COLO668 (cell line): ENCODE measurements around the gene ARL8A.
"Not testable (repeated sequence)": the region's sequence is repeated elsewhere in the genome, so short reads cannot be mapped to it uniquely, and the experiment has no call there.

Experiments used
- DNase-seq: peaks from one replicate; lab custom pipeline; 2025; ENCODE audit not compliant: unreplicated experiment; lab: John Stamatoyannopoulos, UW

The ARL8A gene

DNA sequence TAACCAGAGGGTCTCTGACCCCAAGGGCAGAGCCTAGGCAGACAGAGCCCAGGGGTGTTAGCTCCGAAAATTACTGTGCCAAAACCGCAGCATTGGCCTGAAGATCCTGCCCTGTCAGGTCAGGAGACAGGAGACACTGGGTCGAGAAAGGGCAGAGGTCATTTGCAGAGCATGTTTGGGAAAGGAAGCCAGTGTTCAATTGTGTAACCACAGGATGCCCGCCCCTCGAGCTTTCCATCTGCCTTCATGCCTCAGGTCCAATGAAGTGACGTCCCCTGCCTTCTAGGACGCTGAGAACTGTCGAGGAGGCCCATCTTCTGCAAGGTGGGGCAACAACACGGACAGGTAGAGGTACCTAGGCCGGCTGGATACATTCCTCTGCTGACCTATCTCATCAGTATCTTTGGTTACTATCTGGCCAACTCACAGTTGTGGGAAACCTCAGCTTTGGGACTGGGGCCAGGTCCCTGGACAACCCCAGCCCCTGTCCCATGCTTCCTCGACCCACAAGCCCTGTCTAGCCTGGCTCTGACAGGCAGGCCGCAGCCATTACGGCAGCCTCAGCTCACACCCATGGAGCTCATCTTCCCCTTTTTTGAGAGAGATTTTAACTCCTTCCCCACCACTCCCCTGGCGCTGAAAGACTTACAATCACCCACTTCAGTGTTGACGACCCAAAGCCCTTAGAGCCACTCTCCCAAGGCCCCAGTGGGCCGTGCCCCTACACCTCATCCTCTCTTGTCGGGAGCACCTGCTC is 1.3 kb downstream of the ARL8A start:
- DNase-seq, result no peak

- DNase-seq, result not testable (repeated sequence)
Observed at GRCh38 chr1:202141468-202141867, 3.1 kb downstream of the ARL8A start.

- DNase-seq, result no peak
Observed at GRCh38 chr1:202140833-202141232, 3.7 kb downstream of the ARL8A start.

GRCh38 chr1:202135221-202135721 is 9.3 kb downstream of the ARL8A start:
- DNase-seq, result peak; percentile 70

DNA sequence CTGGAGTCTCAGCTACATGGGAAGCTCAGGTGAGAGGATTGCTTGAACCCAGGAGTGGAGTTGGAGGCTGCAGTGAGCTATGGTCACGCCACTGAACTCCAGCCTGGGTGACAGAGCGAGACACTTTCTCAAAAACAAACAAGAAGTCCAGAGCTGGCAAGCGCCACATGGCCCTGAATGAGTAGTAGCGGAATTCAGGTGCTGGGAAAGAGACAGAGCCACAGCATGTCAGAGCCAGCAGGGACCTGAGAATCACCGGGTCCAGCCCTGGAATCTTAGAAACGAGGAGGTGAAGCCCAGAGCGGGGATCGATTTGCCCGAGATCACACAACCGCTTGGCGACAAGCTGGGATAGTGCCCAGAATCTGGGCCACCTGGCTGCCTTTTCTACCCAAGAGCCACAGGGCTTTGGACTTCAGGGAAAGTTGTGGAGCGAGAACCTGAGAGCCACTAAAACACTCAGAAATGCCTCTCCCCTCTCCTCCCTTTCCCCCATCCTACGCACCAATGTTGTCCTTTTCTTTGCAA is 9.8 kb downstream of the ARL8A start:
- DNase-seq, result no peak

DNA sequence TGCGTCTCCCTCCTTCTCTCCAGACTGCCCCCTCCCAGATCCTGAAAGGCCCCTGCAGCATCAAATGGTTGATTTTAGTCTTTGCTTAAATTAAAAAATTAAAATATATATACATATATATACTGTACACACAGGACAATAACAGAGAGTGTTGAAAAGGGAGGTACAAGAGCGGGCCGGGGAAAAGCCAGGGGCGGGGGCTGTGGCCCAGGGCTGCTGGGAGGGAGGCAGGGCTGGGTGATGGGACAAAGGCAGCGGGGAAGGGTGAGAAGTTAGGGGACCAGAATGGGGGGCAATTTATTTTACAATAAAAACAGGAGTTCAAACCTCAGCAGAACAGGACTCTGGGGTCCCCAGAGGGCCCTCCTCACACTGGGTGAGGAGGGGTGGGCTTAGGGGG is 10.5 kb downstream of the ARL8A start:
- no peak for DNase-seq

- no peak for DNase-seq
Observed at GRCh38 chr1:202133496-202133895, 11.0 kb downstream of the ARL8A start.

- no peak for DNase-seq
Observed at GRCh38 chr1:202133001-202133400, 11.5 kb downstream of the ARL8A start.

GRCh38 chr1:202131956-202132821 is 12.3 kb downstream of the ARL8A start:
- no peak for DNase-seq

- no peak for DNase-seq
Observed at GRCh38 chr1:202130816-202131522, 13.6 kb downstream of the ARL8A start.

GRCh38 chr1:202130297-202130721 is 14.2 kb downstream of the ARL8A start:
- peak; percentile 26 for DNase-seq

DNA sequence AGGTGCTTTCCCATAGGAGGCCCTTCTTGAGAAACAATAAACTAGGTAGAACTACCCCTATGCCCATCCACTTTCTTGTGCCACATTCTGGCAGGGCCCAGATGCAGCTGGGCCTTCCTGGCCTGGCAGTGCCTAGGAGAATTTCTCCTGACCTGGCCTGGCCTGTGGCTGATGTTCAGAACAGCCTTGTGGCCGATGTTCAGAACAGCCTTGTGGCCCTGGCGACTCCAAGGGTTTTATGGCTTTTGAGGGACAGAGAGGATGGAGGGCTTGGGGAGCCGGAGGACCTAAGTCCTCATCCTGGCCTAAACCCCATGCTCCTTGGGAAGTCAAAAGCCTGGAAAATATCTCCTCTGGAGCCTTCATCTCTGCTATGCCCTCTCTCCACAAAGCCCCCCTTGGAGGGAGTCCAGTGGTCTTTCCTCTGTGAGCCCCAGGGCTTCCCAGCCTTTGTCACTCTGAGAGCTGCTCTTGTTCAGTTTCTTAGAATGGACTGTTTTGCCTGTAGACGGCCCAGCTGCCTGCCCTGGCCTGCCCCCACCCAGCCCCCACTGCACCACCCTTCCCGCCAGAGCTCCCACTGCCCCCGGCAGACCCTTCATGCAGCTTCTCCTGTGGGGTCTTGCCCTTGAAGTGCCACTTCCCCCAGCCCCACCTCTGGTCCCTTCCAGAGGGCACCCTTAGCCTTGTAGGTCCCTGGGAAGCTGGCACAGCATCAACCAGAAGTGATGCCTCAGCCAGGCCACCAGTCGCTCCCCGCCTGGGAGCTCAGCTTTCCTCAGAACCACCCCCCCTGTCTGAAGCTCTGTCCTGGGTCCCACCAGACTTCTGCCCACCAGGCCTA is 14.9 kb downstream of the ARL8A start:
- no peak for DNase-seq

DNA sequence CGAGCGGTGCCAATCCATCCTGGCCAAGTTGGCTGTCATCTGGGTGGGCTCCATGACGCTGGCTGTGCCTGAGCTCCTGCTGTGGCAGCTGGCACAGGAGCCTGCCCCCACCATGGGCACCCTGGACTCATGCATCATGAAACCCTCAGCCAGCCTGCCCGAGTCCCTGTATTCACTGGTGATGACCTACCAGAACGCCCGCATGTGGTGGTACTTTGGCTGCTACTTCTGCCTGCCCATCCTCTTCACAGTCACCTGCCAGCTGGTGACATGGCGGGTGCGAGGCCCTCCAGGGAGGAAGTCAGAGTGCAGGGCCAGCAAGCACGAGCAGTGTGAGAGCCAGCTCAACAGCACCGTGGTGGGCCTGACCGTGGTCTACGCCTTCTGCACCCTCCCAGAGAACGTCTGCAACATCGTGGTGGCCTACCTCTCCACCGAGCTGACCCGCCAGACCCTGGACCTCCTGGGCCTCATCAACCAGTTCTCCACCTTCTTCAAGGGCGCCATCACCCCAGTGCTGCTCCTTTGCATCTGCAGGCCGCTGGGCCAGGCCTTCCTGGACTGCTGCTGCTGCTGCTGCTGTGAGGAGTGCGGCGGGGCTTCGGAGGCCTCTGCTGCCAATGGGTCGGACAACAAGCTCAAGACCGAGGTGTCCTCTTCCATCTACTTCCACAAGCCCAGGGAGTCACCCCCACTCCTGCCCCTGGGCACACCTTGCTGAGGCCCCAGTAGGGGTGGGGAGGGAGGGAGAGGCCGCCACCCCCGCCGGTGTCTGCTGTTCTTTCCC is 16.5 kb downstream of the ARL8A start:
- DNase-seq, result no peak

DNA sequence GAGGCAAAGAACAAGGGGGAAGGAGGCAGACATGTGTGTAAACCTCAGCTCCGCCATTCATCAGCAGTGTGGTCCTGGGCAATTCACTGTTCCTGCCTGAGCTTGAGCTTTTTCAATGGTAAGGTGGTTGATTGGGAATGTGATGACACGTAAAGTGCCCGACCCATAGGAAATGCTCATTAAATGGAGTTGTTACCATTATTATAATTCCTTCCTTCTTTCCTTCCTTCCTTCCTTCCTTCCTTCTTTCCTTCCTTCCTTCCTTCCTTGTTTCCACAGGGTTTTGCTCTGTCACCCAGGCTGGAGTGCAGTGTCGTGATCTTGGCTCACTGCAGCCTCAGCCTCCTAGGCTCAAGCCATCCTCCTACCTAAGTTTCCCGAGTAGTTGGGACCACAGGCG is 17.5 kb downstream of the ARL8A start:
- no peak for DNase-seq

DNA sequence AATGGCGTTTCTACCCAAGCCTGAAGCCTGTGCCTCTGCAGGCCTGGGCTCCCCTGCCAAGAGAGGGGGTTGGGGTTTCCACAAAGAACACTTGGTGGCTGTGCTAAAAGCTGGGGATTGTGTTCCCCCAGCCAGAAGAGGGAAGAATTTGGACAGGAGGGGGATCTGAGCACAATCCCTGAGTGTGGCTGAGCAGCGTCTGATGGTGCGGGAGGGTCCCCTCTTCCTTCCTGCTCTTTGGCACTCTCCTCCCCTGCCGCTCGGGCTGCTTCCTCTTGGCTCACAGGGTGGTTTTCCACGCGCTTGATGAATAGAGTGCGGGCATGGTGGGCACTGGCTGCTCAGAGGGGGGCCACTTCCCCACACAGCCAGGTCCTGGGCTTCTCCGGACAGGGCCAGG is 18.1 kb downstream of the ARL8A start:
- DNase-seq, result no peak

DNA sequence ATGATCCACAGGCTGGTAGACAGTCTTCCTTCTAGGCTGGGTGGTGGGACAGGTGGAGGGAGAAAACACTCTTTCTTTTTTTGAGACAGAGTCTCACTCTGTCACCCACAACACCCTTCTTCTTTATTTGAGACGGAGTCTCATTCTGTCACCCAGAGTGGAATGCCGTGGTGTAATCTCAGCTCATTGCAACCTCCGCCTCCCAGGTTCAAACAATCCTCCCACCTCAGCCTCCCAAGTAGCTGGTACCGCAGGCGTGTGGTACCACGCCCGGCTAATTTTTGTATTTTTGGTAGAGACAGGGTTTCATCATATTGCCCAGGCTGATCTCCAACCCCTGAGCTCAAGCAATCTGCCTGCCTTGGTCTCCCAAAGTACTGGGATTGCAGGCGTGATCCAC is 18.9 kb downstream of the ARL8A start:
- DNase-seq, result no peak

GRCh38 chr1:202124142-202124541 is 20.4 kb downstream of the ARL8A start:
- DNase-seq, result no peak

- no peak for DNase-seq
Observed at GRCh38 chr1:202123336-202123813, 21.2 kb downstream of the ARL8A start.

DNA sequence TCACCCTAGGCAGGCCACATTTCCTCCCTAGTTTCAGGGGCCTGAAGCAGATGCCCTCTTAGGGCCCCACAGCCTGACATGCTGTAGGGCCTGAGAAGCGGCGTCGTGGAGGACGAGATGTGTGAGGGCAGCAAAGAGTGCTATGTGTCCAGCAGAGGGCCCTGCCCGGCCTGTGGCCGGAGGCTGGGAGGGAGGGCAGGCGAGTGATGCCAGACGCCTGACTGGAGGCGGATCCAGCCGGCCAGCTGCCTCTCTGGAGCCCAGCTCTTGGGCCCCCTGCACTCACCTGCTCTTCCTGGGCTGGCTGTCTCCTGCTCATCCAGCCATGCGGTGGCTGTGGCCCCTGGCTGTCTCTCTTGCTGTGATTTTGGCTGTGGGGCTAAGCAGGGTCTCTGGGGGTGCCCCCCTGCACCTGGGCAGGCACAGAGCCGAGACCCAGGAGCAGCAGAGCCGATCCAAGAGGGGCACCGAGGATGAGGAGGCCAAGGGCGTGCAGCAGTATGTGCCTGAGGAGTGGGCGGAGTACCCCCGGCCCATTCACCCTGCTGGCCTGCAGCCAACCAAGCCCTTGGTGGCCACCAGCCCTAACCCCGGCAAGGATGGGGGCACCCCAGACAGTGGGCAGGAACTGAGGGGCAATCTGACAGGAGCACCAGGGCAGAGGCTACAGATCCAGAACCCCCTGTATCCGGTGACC is 21.8 kb downstream of the ARL8A start, which contains the start of gene GPR37L1:
GPR37L1 (plus strand) TSS at position 279 of the 697 bp plus-strand sequence; CDS start at position 326, 47 bp downstream.
- peak; percentile 80 for DNase-seq
